ENCODE measurements around the gene TYMS. TPM values are rescaled to one million over a fixed set of nuclear protein-coding genes. Genes with fewer than 3 reads are reported as not detected.

The TYMS gene
- polyA plus RNA-seq, 3 donors: not detected

- no peaks in the 10 kb centered on the region for H3K79me2 ChIP-seq (ENCODE audit: insufficient read depth, low read length)
- no peak overlapping the region for H3K4me2 ChIP-seq (replicated peaks; ENCODE audit: extremely low read depth, low read length, poor library complexity, severe bottlenecking)
- no peaks in the 10 kb centered on the region for H3K4me1 ChIP-seq (ENCODE audit: control insufficient read depth in 1 of 2, insufficient read depth in 2 of 2, low read length in 2 of 2)
- intact Hi-C loops (cut with micrococcal nuclease): no loop called here
- H2AFZ ChIP-seq (ENCODE audit: insufficient read depth, low read depth, low read length, poor library complexity, severe bottlenecking): no peak overlapping the region
- H3K4me3 Mint-ChIP-seq: no peak overlapping the region
- no peak overlapping the region for H3K4me3 ChIP-seq (replicated peaks in 1 of 3; ENCODE audit: low read depth in 2 of 3, low read length in 3 of 3)
- no peaks in the 10 kb centered on the region for H3K36me3 ChIP-seq (replicated peaks in 1 of 2; ENCODE audit: control insufficient read depth in 1 of 2, insufficient read depth in 2 of 2, low read length in 2 of 2)
- H3K4me1 Mint-ChIP-seq: no peaks in the 10 kb centered on the region
- peaks cover 7 to 14% (median 7%) of the 10 kb centered on the region in 3 donors for H3K27me3 Mint-ChIP-seq (ENCODE audit: low read depth in 3 of 3)
- no peaks in the 10 kb centered on the region for H3K9me3 ChIP-seq (replicated peaks in 1 of 2; ENCODE audit: control insufficient read depth in 1 of 2, insufficient read depth in 1 of 2, low read length in 2 of 2)
- H3K9ac ChIP-seq (ENCODE audit: insufficient read depth, low read length, poor library complexity, severe bottlenecking): no peak overlapping the region
- no peaks in the 10 kb centered on the region for H3K36me3 Mint-ChIP-seq
- H3K27ac ChIP-seq (ENCODE audit: low read depth in 1 of 2, low read length in 2 of 2): no peak overlapping the region
- no peaks in the 10 kb centered on the region for H3K9me3 Mint-ChIP-seq
- no peaks in the 10 kb centered on the region for H4K20me1 ChIP-seq (ENCODE audit: insufficient read depth, low read length)
- H3K27me3 ChIP-seq (ENCODE audit: control insufficient read depth in 2 of 2, insufficient read depth in 2 of 2, low read length in 2 of 2): peaks cover 4 to 5% of the 10 kb centered on the region in 2 donors
- no peak for TF ChIP-seq CTCF (IDR thresholded peaks at IDR 0.05)
- no peak overlapping the region for H3K27ac Mint-ChIP-seq
- WGBS (ENCODE audit: insufficient coverage): 100% methylated on average over 4 of the region's 7 CpGs
- DNase-seq: no peak
Observed at GRCh38 chr18:621291-622043, 36.0 kb upstream of the TYMS start.

- Histone ChIP-seq H3K4me2 (replicated peaks; ENCODE audit: extremely low read depth, low read length, poor library complexity, severe bottlenecking) (no peak overlapping the region), H3K4me3 (replicated peaks in 1 of 3; ENCODE audit: low read depth in 2 of 3, low read length in 3 of 3) (no peak overlapping the region), H2AFZ (ENCODE audit: insufficient read depth, low read depth, low read length, poor library complexity, severe bottlenecking) (no peak overlapping the region), H3K79me2 (ENCODE audit: insufficient read depth, low read length) (no peaks in the 10 kb centered on the region), H3K4me1 (ENCODE audit: control insufficient read depth in 1 of 2, insufficient read depth in 2 of 2, low read length in 2 of 2) (no peaks in the 10 kb centered on the region), H3K36me3 (replicated peaks in 1 of 2; ENCODE audit: control insufficient read depth in 1 of 2, insufficient read depth in 2 of 2, low read length in 2 of 2) (no peaks in the 10 kb centered on the region), H4K20me1 (ENCODE audit: insufficient read depth, low read length) (no peaks in the 10 kb centered on the region), H3K9ac (ENCODE audit: insufficient read depth, low read length, poor library complexity, severe bottlenecking) (no peak overlapping the region), H3K9me3 (replicated peaks in 1 of 2; ENCODE audit: control insufficient read depth in 1 of 2, insufficient read depth in 1 of 2, low read length in 2 of 2) (no peaks in the 10 kb centered on the region), H3K27me3 (ENCODE audit: control insufficient read depth in 2 of 2, insufficient read depth in 2 of 2, low read length in 2 of 2) (peaks cover 4 to 5% of the 10 kb centered on the region in 2 donors), H3K27ac (ENCODE audit: low read depth in 1 of 2, low read length in 2 of 2) (no peak overlapping the region)
- no peaks in the 10 kb centered on the region for H3K4me1 Mint-ChIP-seq
- WGBS (ENCODE audit: insufficient coverage): 98% methylated on average over 6 of the region's 6 CpGs
- H3K27ac Mint-ChIP-seq: no peak overlapping the region
- H3K27me3 Mint-ChIP-seq (ENCODE audit: low read depth in 3 of 3): peaks cover 9 to 18% (median 10%) of the 10 kb centered on the region in 3 donors
- H3K9me3 Mint-ChIP-seq: no peaks in the 10 kb centered on the region
- intact Hi-C loops (cut with micrococcal nuclease): no loop called here
- H3K36me3 Mint-ChIP-seq: no peaks in the 10 kb centered on the region
- no peak overlapping the region for H3K4me3 Mint-ChIP-seq
- DNase-seq: no peak
- no peak for TF ChIP-seq CTCF (IDR thresholded peaks at IDR 0.05)
Observed at GRCh38 chr18:622289-622688, 35.2 kb upstream of the TYMS start.
